Thymus (tissue), 11 donors: ENCODE measurements around the gene FOXO1. TPM values are rescaled to one million over a fixed set of nuclear protein-coding genes. Genes with fewer than 3 reads are reported as not detected.
A peak's percentile ranks its signal among the peaks of the same experiment; 100 is the strongest.

Experiments
- DNase-seq, 9 donors: peaks; one replicate each; pipeline ENCODE4 v3.0.0-alpha.2; 2013; ENCODE audit warnings: low spot score in 9 of 9, low read depth in 6 of 9, missing footprints in 1 of 9
- H3K27ac ChIP-seq, 2 donors: one replicate each; pipeline ENCODE4 v1.5.1; 2013; ENCODE audit warnings: control low read depth in 1 of 2, low read depth in 1 of 2, low read length in 1 of 2, mild to moderate bottlenecking in 1 of 2, moderate library complexity in 1 of 2
- H3K27me3 ChIP-seq, 2 donors: one replicate each; pipeline ENCODE4 v1.5.1; 2013; ENCODE audit warnings: low read length in 1 of 2; ENCODE audit not compliant: control insufficient read depth in 2 of 2, insufficient read depth in 1 of 2
- H3K36me3 ChIP-seq, 2 donors: one replicate each; pipeline ENCODE4 v1.5.1; 2013; ENCODE audit warnings: low read length in 1 of 2, mild to moderate bottlenecking in 1 of 2, moderate library complexity in 1 of 2; ENCODE audit not compliant: control insufficient read depth in 2 of 2, insufficient read depth in 2 of 2
- H3K4me1 ChIP-seq, 2 donors: one replicate each; pipeline ENCODE4 v1.5.1; 2013; ENCODE audit warnings: low read length in 2 of 2; ENCODE audit not compliant: control insufficient read depth in 2 of 2, insufficient read depth in 2 of 2
- H3K4me3 ChIP-seq, 2 donors: one replicate each; pipeline ENCODE4 v1.5.1; 2013; ENCODE audit warnings: low read length in 2 of 2, control low read depth in 1 of 2, mild to moderate bottlenecking in 1 of 2
- H3K9me3 ChIP-seq, 2 donors: one replicate each; pipeline ENCODE4 v1.5.1; 2013; ENCODE audit warnings: low read length in 1 of 2, mild to moderate bottlenecking in 1 of 2; ENCODE audit not compliant: control insufficient read depth in 2 of 2, insufficient read depth in 1 of 2
- WGBS: extraction: QIAGEN DNeasy Blood & Tissue Kit; methylation state at CpG from one replicate; pipeline ENCODE4 v1.1.7; 2013; 5-methylcytosine and 5-hydroxymethylcytosine counted together
- polyA plus RNA-seq: library from polyadenylated mRNA; stranded (reverse); fragments of 200-250 nt; gene quantifications from one replicate; pipeline ENCODE4 v1.2.3, GENCODE V29; 2013
- total RNA-seq: library from RNA; stranded (reverse); fragments of 120-200 nt; gene quantifications from one replicate; pipeline ENCODE4 v1.2.4, GENCODE V29; 2013
- donor health status: healthy.

FOXO1 gene
- total and polyA plus RNA-seq, 2 donors: 8.7 to 17.2 TPM

DNA sequence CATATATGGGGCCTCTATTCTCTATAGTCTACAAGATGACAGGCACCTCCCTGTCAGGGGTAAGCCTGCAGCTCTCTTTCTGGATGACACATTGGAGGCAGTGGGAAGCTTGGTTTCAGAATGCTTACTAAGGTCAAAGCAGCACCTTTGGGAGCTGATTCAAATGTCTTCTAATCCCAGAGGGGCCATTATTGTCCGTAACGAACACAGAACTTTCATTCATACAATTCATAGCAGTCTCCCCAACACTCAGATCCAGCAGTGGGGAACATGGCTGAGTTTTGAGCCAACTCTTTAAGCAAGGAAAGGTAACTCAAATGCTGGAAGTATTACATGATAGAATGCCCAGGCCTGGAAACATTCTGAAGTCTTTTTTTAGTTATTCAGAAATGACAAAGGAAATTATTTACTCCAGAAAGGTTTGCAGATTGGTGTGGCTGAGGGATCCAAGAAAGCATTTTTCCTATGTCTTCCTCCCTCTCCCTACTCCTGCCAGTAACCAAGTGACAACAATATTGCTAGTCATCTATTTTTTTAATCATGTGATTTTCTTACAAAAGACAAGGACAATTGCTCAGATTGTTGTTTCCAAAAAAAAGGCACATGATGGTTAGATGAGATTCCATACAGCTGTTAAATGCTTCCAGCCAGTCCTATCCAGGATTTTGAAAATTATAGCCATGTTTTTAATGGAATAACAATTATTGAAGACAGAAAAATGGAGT, 118.7 kb downstream of the FOXO1 start:
- over 99% methylated on average over 2 of the region's 2 CpGs for WGBS
- Histone ChIP-seq H3K27me3 (no peaks in the 10 kb centered on the region), H3K4me1 (no peaks in the 10 kb centered on the region), H3K4me3 (no peak overlapping the region), H3K9me3 (no peaks in the 10 kb centered on the region), H3K36me3 (no peaks in the 10 kb centered on the region), H3K27ac (no peak overlapping the region)
- no peak for DNase-seq

DNA sequence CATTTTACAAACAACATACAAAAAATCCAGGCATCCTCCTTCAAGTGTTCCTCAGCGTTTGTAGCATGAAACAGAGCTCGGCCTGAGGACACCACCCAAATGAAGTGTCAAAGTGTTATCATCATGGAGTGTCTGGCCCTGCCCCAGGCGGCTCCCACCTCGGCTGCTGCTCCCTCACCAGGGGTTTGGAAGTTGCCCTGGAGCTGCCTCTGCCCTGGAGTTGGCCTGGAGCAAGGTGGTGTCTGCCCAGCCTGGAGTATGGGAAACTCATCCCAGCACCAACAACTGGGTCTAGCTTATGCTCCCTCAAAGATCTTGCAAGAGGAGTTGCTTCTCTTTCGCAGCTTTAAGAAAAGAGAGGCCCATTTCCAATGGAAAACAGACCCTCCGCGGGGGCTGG, 120.4 kb downstream of the FOXO1 start:
- no peak overlapping the region for H3K4me3 ChIP-seq
- no peaks in the 10 kb centered on the region for H3K27me3 ChIP-seq
- no peak overlapping the region for H3K27ac ChIP-seq
- H3K36me3 ChIP-seq: no peaks in the 10 kb centered on the region
- no peaks in the 10 kb centered on the region for H3K9me3 ChIP-seq
- DNase-seq: no peak
- H3K4me1 ChIP-seq: no peaks in the 10 kb centered on the region
- WGBS: 96% methylated on average over 7 of the region's 7 CpGs

DNA sequence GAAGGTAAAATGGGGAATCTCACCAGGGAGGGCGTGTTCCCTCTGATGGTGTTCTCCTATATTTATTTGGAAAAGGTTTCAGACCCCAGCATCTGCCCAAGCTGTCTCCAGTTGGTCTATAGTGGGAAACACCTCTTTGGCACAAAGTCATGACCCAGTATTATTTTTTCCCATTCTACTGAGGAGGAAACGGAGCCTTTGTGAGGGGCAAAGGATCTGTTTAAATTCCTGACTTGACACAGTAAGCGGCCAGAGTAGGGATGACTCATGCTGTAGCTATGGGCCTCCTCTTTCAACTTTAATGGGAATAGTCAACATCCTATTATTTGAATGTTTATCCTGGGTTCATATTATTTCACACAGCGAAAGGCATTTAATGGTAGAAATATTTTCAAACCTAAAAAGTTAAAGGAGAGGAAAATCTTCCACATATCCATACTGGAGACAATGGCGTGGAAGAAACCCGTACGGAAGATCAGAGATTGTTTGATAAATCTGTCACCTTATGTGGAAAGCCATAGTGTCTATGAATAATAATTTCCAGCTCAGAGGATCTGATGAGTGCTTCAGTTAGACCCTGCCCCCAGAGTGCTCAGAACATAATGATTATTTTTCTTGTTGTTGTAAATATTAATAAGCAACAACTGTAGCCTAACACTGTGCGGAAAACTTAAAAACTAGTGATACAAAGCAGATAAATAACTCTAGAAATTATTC, 126.0 kb downstream of the FOXO1 start:
- H3K27me3 ChIP-seq: no peaks in the 10 kb centered on the region
- WGBS: 95% methylated on average over 8 of the region's 8 CpGs
- no peak overlapping the region for H3K27ac ChIP-seq
- no peak overlapping the region for H3K4me3 ChIP-seq
- H3K9me3 ChIP-seq: no peaks in the 10 kb centered on the region
- H3K36me3 ChIP-seq: no peaks in the 10 kb centered on the region
- DNase-seq: no peak
- peaks cover 0 to 3% of the 10 kb centered on the region in 2 donors for H3K4me1 ChIP-seq

- no peaks in the 10 kb centered on the region for H3K36me3 ChIP-seq
- no peak overlapping the region for H3K4me3 ChIP-seq
- WGBS: 93% methylated on average over 9 of the region's 9 CpGs
- H3K4me1 ChIP-seq: peaks cover 0 to 3% of the 10 kb centered on the region in 2 donors
- H3K27me3 ChIP-seq: no peaks in the 10 kb centered on the region
- no peak overlapping the region for H3K27ac ChIP-seq
- no peak for DNase-seq
- H3K9me3 ChIP-seq: no peaks in the 10 kb centered on the region
Measured at GRCh38 chr13:40539576-40540327, 126.7 kb downstream of the FOXO1 start.

GRCh38 chr13:40537146-40537895, 129.1 kb downstream of the FOXO1 start:
- no peaks in the 10 kb centered on the region for H3K27me3 ChIP-seq
- H3K27ac ChIP-seq: peak overlapping the region; percentile 41 to 68
- no peak for DNase-seq
- no peak overlapping the region for H3K4me3 ChIP-seq
- no peaks in the 10 kb centered on the region for H3K9me3 ChIP-seq
- H3K36me3 ChIP-seq: no peaks in the 10 kb centered on the region
- peaks cover 0 to 3% of the 10 kb centered on the region in 2 donors for H3K4me1 ChIP-seq
- WGBS: 93% methylated on average over 13 of the region's 13 CpGs

DNA sequence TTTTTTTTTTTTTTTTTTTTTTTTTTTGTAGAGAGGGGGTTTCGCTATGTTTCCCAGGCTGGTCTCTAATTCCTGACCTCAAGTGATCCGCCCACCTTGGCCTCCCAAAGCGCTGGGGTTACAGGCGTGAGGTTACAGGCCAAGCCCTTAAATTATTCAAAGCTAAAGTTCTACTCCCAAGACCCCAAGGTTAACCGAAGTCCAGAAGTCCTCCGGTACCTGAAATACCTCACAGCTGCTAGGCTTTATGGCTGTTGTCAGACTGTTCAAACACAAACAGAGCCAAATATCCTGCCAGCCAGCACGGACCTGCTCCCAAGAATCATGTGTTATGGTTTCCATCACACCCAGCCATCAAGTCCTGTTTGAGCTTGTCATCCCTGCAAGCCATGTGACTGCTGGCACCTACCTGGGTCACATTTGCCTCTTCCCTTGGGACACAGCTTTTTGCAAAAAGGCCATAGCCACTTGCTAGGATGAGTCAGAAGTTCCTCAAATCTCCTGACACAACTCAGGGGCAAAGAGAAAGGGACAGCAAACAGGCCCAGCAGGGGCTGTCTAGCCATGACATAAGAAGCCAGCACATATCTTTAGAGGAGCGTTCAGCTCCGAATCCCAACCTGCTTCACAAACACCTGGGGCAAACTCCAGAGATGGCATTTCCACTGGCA, 129.9 kb downstream of the FOXO1 start:
- H3K27me3 ChIP-seq: no peaks in the 10 kb centered on the region
- no peaks in the 10 kb centered on the region for H3K36me3 ChIP-seq
- no peaks in the 10 kb centered on the region for H3K9me3 ChIP-seq
- H3K4me3 ChIP-seq: no peak overlapping the region
- peak in 1 of 9 donors; percentile 13 for DNase-seq
- peaks cover 0 to 3% of the 10 kb centered on the region in 2 donors for H3K4me1 ChIP-seq
- H3K27ac ChIP-seq: peak overlapping the region; percentile 62 to 68
- 90% methylated on average over 9 of the region's 9 CpGs for WGBS

- H3K4me3 ChIP-seq: no peak overlapping the region
- no peaks in the 10 kb centered on the region for H3K36me3 ChIP-seq
- peaks cover 0 to 3% of the 10 kb centered on the region in 2 donors for H3K4me1 ChIP-seq
- H3K27ac ChIP-seq: no peak overlapping the region
- no peak for DNase-seq
- 98% methylated on average over 27 of the region's 27 CpGs for WGBS
- H3K9me3 ChIP-seq: no peaks in the 10 kb centered on the region
- no peaks in the 10 kb centered on the region for H3K27me3 ChIP-seq
Measured at GRCh38 chr13:40535345-40535836, 131.1 kb downstream of the FOXO1 start.

DNA sequence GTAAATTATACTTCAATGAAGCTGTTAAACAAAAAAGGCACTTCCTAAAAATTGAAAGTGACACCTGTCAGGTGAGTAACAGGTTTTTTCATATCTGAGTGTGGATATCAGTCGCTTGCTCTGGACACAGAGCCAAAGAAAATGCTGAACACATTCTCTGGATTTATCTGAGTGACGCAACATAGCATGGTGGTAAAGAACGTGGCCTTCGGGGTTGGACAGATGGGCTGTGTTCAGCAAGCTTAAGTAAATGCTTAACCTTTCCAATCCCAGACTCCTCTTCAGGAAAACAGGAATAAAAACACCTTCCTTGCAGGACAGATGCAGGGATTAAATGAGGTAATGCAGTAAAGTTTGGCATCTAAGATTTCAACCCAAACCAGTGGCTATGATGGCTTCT, 132.0 kb downstream of the FOXO1 start:
- peaks cover 0 to 3% of the 10 kb centered on the region in 2 donors for H3K4me1 ChIP-seq
- H3K9me3 ChIP-seq: no peaks in the 10 kb centered on the region
- 92% methylated on average over 4 of the region's 4 CpGs for WGBS
- no peaks in the 10 kb centered on the region for H3K27me3 ChIP-seq
- no peak for DNase-seq
- H3K4me3 ChIP-seq: no peak overlapping the region
- H3K36me3 ChIP-seq: no peaks in the 10 kb centered on the region
- H3K27ac ChIP-seq: no peak overlapping the region
